Measurements from ENCODE around the gene SLC4A11.
"Not testable (repeated sequence)": the region's sequence is repeated elsewhere in the genome, so short reads cannot be mapped to it uniquely, and the experiment has no call there.

The SLC4A11 gene

DNA sequence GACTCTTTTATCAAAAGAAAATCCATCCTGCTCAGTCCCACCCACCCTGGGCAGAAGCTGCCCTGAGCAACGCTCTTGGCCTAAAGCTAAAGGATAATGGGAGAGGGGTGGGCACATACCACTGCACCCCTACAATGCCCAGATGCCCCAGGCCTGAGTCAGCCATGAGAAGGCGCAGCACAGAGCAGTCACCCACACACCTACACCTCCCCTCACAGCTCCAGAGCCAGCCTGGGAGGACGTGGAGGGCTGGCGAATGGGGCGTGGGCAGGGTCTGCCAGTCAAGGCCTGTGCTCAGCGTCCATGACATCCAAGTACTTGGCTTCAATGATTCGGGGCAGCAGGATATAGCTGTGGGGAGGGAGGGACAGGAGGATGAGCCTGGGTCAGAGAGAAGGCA is 11.5 kb downstream of the SLC4A11 start:
- DNase-seq = no peak

DNA sequence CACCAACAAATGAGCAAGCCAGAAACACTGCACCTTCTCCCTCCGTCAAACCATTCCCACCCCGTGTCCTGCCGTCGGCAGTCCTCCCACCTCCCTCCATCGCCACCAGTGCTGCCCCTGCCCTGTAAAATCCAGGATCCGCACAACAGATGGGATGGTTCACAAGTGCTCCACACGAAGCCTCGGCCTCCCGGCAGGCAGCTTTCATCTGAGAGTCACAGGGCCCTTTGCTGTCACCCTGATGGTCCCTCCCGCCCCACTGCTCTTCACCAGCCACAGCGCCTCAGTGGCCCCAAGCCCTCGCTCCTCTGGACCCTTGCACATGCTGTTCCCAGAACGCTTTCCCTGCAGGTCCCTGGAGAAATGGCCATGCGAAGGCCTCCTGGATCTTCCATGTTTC is 12.1 kb downstream of the SLC4A11 start:
- no peak for DNase-seq

DNA sequence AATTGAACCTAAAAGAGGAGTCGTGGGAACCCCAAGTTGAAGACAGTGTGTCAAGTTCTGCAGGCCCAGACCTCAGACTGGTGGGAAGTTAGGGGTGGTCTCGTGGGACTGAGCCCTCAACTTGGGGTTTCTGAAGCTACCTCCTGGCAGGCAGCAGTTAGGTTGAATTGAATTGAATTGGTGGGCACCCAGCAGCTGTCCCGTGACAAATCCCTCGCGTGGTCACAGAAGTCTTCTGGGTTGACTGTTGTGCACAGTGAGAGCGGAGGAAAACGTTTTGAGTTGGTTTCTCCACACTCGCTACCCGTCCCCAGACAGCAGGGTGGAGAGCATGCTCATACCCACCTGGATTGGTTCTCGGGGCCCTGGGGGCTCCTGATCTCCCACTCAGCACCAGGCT is 12.9 kb downstream of the SLC4A11 start:
- DNase-seq = no peak

DNA sequence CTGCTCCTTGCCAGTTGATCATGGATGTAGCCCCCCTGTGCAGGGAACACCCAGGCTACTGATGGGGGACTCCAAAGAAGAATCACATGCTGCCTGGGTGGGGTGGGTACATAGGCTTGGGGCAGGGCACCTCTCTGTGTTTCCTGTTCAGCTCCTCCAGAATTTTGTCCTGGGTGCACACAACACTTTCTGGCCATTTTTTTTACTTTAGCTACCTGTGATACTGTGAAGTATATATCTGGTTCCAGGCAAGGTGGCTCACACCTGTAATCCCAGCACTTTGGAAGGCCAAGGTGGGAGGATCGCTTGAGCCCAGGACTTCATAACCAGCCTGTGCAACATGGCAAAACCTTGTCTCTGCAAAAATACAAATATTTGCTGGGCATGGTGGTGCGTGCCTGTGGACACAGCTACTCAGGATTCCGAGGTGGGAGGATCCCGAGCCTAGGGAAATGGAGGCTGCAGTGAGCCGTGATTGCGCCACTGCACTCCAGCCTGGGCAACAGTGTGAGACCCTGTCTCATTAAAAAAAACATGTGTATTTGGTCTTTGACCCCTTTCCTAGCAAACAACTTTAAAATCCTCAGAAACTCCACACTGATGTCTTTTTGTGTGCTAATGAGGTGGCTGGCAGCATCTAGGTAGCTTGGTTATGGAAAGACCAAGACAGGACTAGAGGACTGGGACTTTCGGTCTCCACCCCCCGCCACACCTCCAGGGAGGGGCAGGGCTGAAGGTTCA is 14.1 kb downstream of the SLC4A11 start:
- no peak for DNase-seq

DNA sequence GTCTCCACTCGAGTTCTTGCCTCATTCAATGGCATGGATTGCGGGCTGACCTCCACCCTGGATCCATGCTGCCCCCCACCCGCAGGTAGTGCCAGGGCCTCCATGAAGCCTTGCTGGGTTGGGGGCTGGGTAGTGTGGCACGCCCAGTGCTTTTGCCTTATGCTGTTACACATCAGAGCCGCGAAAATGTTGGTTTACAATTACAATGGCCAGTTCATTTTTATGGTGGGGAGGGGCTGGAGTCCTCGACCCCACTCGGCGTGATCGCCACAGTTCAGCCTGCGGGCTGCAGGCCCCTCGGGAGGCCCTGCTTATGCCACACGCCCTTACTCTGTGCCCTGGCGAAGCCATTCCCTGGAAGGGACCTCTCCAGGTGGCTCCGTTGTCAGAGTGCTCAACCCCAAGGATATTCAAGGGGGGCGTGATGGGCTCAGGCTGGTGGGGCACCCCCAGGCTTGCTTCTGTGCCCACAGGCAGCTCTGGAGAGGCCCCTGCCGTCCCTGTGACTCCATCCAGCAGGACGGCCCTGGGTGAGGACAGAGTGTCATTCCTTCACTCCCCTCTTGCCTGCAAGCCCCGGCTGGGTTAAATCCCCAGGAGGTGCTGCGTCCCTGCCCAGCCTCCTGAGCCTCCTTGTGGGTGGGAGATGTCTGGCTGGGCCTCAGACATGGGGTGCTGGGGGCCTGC is 14.9 kb downstream of the SLC4A11 start:
- DNase-seq = no peak

DNA sequence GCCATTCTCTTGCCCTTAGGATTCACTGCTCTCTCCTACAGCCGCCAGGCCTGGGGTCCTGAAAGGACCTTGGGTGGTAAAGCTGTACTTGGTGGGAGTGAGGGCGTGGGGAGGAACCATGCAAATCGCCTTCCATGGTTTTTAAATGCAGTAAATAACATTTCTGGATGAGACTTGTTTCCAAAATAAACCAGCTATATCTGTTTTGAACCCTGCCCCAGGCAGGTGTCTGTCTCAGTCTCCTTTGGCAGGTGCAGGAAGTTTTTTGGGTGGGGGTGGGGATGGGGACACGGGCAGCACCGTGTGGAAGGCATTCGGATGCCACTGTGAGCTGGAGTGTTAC is 15.4 kb downstream of the SLC4A11 start:
- no peak for DNase-seq

DNA sequence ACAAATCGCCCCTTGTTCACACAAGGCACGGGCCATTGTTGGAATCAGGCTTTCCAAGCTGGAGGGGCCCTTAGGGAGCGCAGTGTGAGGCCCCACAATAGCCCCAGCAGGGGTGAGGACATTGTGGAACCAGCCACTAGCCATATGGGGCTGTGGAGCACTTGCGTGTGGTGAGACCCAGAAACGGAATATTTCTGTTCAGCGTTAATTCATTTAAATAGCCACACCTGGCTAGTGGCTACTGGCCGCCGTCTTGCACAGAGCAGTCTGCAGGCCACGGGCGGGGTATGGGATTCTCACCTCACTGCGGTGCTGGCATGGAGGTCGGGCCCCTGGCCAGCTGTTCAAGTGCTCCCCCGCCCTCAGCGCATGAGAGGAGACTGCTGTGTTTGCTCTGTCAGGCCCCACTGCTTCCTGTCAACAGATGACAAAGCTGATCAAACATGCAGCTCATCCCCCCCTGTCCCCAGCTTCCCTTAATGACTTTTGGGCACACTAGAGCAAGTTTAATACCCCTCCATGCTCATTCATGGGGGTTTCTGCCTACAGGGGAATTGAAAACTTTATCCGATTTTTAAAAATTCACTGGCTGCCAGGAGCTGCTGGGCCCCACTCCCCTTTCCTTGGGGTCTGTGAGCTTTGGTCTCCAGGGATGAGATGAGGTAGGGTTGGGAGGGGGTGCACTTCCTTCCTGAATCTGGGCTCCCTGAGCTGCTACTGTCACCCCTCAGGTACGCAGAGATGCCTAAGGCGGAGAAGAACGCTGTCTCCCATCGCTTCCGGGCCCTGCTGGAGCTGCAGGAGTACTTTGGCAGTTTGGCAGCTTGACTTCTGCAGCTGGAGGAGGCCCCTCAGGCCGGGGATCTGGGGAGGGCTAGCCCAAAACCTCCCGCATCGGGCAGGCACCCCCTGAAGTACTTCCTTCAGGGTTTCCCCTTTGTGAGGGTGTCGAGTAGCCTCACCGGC is 16.1 kb downstream of the SLC4A11 start:
- peak; percentile 20 for DNase-seq

DNA sequence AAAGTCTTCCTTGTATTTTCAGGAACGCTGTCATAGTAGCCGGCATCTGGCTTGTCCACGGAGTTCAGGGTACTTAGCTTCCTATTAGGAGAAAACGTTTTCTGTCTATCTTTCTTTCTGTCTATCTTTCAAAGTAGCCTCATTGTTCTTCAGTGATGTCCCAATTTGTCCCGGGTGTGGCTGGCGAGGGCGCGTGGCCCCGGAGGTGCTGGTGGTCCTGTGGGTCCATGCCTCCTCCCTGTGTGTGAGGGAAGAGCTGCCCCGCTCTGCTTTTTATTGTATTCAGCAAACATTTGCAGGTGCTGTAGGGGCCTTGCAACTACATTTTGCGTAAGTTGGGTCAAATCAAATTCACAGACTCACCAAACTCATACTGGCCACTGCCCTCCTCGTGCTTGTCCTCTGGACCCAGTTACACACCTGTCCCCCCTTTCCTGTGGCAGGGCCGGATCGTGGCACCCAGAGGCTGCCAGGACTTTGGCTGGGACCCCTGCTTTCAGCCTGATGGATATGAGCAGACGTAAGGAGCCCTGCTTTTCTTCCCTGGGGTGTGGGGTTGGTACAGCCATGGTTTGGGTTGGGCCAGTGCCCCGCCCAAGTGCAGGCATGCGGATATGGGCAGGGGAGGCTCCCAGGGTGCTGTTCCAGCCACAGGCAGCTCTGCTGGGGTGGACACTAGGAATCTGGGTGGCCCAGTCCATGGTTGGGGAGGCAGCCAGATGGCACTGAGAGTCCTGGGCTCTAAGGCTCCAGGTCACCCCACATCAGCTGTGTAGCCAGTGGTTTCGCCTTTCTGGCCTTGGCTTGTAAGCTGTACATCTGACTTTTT is 17.4 kb downstream of the SLC4A11 start:
- DNase-seq = no peak

DNA sequence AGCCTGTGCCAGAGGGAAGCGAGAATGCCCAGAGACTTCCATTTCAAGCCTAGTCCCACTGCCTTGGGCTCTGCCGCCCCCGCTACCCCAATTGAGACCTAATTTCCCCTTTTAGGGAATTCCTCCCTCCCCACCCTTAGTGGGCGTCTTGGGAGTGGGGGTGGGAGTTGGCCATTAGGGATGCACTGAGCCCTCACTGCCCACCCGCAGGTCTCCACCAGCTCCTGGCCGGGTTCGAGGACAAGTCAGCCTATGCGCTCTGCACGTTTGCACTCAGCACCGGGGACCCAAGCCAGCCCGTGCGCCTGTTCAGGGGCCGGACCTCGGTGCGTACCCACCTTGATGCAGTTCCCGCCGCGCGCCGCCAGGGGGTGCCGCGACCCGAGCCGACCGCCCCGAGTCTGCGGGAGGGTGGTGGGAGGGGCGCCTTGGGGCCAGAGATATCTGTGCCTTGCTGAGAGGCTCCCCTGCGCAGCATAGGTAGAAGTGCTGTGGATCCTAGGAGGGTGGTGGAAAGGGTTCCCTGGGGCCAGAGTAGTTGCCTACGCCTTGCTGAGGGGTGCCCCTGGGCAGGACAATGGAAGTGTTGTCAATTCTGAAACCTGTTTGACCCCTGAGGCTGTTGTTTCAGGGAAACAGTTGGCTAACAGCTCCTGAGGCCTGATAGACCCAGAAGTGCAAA is 20.5 kb downstream of the SLC4A11 start:
- DNase-seq = peak; percentile 79

DNA sequence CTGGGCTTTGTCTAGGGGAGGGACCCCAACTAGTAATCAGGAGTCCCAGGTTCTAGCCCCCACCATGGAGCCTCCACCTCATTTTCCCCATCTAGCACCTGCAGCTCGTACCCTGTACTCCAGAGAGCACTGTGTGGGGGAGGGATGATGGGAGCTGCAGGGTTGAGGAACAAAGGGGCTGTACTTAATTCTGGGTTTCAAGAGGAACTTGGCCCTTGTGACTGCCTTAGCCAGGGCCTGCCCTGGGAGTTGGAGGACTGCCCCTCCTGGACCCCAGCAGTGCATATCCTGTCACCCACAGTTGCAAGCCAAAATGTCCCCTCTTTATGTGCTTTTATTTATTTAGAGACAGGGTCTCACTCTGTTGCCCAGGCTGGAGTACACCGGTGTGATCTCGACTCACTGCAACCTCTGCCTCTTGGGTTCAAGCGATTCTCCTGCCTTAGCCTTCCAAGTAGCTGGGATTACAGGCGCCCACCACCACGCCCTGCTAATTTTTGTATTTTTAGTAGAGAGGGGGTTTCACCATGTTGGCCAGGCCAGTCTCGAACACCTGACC is 23.6 kb downstream of the SLC4A11 start:
- DNase-seq = not testable (repeated sequence)

DNA sequence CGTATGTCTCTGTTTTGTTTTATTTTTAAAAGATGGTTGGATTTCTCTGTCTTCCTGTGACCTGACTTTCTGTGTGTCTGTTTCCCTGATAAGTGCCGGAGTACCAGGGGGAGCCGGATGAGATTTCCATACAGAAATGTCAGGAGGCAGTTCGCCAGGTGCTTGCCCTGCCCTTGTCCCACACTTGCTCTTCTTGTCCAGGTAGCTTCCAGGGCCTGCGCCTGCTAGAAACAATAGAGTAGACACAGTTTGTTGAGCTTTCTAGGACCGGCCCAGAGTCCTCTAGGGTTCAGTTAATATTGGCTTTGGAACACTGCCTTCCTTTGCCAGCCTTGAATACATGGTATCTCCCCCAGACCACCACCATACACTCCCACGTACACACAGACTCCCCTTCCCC is 25.8 kb downstream of the SLC4A11 start:
- no peak for DNase-seq

DNA sequence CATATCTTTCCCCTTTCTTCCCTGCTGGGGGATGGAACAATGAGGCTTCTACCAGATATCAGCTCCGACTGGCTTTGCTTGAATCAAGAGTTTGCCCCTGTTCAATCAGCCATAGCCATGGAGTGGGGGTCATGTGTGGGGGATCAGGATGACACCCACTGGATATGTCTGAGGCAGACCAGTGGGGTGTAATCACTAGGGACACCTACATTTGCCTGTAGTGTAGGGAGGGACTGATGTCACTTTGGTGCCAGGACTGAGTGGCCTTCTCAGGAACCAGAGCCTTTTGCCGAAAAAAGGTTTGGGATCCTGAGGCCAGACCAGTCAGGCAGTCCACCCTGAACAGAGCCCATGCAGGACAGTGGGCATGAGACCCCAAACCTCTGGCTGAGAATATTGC is 28.6 kb downstream of the SLC4A11 start:
- DNase-seq = no peak

DNA sequence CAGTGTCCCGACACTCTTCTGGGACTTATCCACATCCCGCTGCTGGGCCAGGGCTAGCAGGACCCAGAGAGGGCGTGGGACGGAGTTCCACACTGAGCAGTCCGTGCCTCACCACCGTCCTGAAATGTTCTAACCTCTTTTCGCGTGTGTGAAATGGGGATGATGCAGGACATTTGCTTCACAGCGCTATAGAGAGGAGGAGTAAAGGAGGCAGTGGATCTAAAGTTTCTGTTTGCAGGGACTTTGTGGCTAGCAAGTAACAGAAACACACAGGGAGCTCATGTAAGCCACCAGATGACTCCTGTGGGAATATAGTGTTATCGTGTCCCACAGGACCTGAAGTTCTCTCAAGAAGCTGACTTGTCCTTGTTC is 29.1 kb downstream of the SLC4A11 start:
- no peak for DNase-seq

DNA sequence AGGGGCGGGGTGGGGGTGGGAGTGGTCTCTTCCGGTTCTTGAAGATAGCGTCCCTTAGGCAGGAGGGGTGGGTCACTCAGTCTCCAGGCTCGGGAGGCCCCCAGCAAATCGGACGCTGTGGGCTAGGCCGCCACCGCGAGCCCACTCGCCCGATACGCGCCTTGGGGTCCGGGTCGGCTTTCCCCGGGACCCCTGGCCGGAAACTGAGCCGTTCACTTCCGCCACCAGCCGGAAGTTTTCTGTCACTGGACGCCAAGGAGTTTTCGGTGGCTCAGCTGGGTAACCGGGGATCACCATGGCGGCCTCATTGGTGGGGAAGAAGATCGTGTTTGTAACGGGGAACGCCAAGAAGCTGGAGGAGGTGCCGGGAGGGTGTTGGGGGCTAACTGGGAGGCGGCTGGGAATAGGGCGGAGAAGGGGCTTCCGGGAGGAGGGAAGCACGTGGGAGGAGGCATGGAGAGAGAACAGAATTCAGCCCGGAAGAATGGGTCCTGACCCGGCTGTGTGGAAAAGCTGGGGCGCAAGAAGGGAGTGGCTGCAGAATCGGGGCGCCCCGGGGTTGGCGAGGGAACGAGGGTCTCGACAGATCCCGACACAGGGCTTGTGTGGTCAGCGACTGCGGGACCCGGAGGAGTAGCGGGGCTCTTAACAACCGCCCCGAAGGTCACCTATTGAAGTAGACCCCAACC is 29.6 kb downstream of the SLC4A11 start, which contains the start of gene ITPA:
ITPA (plus strand) TSS at position 242 of the 689 bp plus-strand sequence; CDS start at position 296, 54 bp downstream.
- peak; percentile 62 for DNase-seq

DNA sequence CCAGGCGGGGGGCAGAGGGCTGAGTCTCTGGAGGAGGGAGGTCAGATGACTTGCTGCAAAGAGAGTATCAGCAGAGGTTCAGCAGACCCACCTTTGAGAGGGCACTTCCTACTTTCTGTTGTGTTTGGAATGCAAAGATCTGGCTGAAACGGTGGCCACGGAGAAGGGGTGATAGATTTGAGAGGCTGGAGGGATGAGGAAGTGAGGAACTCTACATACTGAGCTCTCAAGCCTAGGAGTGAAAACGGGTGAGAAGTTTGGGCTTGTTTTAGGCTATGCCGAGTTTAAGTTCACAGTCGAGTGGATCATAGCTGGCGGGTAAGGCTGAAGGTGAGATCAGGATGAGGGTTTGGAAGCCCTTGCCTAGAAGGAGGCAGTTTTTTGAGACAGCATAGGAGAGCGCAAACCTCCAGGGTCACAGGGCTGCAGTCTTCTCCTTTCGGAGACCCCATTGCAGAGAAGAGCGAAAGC is 30.2 kb downstream of the SLC4A11 start:
- no peak for DNase-seq

DNA sequence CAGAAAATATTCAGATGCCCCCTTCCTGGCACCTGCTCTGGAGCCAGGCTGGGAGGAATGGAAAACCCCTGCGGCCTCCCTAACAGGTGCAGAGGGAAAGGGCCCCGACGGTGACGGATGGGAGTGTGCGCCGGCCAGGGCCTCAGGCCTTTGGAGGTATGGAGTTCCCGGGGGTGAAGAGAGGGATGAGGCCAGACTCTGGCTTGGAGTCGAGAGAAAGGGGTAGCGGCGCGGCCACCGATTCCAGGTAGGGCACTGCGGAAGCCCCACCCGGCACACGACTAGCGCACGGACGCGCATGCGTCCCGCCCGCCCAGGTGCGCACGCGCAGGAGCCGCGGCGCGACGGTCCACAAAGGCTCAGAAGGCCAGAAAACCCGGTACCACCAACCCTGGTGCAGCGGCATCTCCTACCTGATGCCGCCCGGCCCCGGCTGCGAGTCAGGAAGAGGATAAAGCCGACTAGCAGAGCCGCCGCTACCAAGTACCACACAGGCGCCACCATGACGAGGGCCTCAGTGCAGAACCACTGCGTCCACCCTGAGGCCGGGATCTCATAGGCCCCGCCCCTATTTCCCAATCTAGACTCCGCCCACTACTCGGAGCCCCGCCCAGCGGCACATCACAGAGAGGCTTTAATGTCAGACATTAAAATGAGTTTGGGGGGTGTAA is 34.7 kb downstream of the SLC4A11 start, which contains the start of gene DDRGK1:
DDRGK1 (minus strand) TSS at position 559 of the 671 bp plus-strand sequence; CDS start at position 504, 55 bp downstream.
- DNase-seq = peak; percentile 92

DNA sequence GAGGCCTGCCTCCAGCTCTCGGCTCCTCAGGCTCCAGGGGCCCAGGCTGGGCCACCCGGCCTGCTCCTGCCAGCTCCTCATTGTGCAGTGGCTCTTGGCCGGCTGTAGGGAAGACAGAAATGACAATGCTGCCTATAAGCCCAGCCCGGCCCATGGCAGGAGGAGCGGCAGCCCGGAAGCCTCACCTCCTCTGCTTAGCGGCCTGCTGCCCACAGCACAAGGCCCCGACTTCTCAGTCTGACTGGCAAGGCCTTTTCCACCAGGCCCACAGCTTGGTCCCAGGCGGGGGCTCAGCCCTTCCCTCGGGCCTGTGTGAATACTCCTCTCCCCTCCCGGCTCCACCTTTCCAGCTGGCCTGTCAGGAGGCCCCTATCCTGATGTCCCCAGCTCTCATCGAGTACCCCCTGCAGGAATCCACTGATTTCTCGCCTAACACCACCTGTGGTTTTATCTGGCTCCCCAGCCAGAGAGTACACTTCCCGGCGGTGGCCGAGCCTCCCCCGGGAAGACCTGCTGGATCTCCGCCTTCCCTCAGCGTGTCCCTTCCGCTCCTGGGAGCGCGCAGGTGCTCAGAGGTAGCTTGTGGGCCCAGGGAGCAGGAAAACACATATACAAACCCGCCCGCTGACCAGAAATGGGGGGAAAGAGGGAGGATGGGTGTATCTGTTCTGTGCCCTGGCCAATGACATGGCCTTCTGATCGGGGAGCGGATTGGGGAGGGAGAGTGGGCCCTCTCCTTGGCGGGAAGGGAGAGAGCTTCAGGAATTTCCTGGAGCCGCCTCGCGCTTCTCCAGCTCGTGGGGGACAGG is 35.5 kb downstream of the SLC4A11 start:
- DNase-seq = peak; percentile 19

DNA sequence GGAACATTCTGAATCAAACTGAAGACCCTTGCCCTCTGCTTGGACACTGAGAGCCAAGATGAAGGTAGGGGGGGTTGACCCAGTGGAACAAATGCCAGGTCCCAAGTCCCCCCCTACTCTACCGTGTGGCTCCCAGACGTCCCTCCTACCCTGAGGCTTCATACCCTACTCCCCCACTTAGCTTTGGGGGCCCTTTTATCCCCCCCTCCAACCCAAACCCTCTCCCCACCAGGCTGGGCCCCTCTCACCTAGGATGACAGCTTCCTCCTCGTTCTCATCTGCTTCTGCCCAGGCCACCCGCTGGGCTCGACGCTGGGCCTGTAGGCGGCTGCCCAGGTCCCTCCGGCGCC is 36.0 kb downstream of the SLC4A11 start:
- no peak for DNase-seq
